ENCODE measurements around the gene PER2. TPM values are rescaled to one million over a fixed set of nuclear protein-coding genes. Genes with fewer than 3 reads are reported as not detected.

The PER2 gene
- total RNA-seq, 4 donors from 2014 or later: 15.9 to 82.3 (median 18.1) TPM

DNA sequence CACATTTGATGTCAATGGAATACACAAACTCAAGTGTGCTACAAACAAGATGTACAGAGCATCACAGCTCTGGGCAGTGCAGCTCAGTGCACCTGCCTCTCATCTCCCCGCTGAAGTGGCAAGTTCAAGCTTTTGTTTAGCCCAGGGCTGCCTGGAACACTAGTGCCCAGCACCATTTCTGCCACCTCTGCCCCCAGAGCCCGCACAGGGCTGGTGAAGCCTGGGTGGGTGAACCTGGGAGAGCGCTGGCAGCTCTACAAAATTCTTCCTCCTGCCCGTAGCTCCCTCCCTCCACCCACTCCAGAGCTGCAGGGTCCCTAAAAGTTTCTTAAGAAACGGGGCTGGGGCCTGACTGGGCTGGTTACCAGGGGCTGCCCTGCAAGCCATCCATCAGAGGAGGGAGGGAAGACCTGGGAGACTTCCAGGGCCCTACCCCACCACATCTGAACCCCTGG is 50.1 kb downstream of the PER2 start:
- H3K4me3 ChIP-seq (ENCODE audit: low read depth, poor library complexity, severe bottlenecking): no peak overlapping the region
- no peak for DNase-seq (ENCODE audit: low spot score in 2 of 2)
- intact Hi-C loops (cut with DNase I; ENCODE audit: low total_unique reads): no loop called here
- no peak for TF ChIP-seq CTCF (IDR thresholded peaks at IDR 0.05)
- no peak for TF ChIP-seq POLR2A (IDR thresholded peaks at IDR 0.05)
- WGBS, 2 donors: 82 to 83% methylated on average over 5 of the region's 5 CpGs

DNA sequence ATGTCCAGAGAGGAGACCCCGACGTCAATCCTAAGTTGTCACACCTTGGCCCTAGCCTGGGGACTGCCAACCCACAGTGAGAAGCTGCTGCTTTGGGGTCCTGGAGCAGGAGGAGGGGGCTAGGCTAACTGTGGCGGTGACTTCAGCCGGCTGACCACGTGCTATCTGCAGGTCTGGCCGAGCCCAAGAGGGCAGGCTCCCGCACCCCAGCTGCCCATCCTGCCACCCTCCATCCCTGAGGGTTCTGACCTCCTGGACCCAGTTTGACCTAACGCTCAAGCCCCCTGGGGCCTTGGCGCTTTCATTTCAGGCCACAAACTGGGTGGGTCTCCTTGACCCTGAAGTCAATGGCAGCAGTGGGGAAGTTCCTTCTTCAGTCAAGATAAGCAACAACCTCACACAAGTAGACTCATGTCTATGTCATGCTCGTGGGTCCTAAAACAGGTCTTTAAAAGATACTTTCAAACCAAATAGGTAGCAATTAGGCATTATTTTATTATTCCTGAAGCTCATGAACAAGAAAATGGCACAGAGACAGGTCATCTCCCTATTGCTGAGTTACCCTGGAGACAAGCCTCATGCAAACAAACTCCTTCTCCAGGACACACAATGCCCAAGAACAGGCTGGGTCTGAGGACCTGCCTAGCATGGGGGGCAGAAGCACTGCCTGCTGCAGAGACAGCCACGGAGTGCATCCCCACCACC is 50.8 kb downstream of the PER2 start:
- intact Hi-C loops (cut with DNase I; ENCODE audit: low total_unique reads): no loop called here
- DNase-seq (ENCODE audit: low spot score in 2 of 2): no peak
- H3K4me3 ChIP-seq (ENCODE audit: low read depth, poor library complexity, severe bottlenecking): no peak overlapping the region
- WGBS, 2 donors: 82 to 94% methylated on average over 11 of the region's 11 CpGs
- no peak for TF ChIP-seq CTCF (IDR thresholded peaks at IDR 0.05)

DNA sequence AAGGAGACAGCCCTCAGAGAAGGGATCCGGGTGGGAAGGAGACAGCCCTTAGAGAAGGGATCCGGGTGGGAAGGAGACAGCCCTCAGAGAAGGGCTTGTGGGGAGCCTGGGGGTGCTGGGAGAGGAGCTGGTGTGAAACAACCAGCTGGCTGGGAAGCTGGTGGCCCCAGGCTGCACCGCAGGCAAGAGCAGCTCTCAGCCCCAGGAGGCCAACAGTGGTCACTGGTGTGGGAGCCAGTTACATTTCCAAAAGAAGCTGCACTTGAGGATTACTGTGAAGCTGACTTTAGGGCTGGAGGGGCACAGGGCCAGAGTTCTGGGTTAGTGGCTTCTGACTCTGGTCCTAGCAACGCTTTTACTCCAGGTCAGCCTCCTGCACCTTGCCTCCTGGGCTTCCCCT is 51.8 kb downstream of the PER2 start:
- intact Hi-C loops (cut with DNase I; ENCODE audit: low total_unique reads): no loop called here
- 79 to 88% methylated on average over 4 of the region's 4 CpGs for WGBS, 2 donors
- TF ChIP-seq POLR2A (IDR thresholded peaks at IDR 0.05): no peak
- H3K4me3 ChIP-seq (ENCODE audit: low read depth, poor library complexity, severe bottlenecking): no peak overlapping the region
- no peak for DNase-seq (ENCODE audit: low spot score in 2 of 2)

DNA sequence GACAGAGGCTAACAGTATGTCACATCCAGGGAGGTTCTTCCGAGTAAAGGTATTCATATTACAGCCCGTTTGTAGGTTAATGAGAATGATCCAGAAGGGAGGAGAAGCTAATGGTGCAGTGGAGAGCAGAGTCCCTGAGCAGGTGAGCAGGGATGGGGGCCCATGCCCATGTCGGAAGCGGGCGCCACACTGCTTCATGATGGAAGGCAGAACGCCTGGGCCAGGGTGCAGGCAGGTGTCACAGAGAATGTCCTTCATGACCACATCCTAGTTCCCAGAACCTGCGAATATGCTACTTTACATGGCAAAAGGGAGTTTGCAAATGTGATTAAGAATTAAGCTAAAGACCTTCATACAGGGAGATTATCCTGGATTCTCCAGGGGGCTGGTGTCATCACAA is 52.6 kb downstream of the PER2 start:
- intact Hi-C loops (cut with DNase I; ENCODE audit: low total_unique reads): no loop called here
- TF ChIP-seq CTCF (IDR thresholded peaks at IDR 0.05): no peak
- no peak for TF ChIP-seq POLR2A (IDR thresholded peaks at IDR 0.05)
- 85% methylated on average over 7 of the region's 7 CpGs for WGBS, 2 donors

DNA sequence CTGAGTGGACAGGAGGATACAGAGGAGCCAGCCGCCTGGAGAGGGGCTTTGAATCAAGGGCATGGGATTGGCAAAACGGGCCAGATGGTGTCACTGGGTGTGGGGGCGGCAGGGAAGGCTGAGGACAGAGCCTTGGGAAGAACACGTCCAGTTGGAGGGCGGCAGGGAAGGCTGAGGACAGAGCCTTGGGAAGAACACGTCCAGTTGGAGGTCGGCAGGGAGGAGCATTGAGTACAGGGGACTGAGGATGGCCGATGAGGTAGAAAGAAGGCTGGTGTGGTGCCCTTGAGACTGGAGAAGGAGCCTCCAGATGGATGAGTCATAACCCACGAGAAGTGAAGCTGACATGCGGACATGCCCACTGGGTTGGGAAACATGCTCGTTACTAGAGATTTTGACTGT is 53.1 kb downstream of the PER2 start:
- H3K4me3 ChIP-seq (ENCODE audit: low read depth, poor library complexity, severe bottlenecking): no peak overlapping the region
- intact Hi-C loops (cut with DNase I; ENCODE audit: low total_unique reads): no loop called here
- no peak for DNase-seq (ENCODE audit: low spot score in 2 of 2)
- WGBS, 2 donors: 72 to 76% methylated on average over 11 of the region's 11 CpGs
- TF ChIP-seq POLR2A (IDR thresholded peaks at IDR 0.05) (no peak), CTCF (IDR thresholded peaks at IDR 0.05) (no peak)

More for the DNA sequence above, 52.6 kb downstream of the PER2 start:
- H3K4me3 ChIP-seq (ENCODE audit: low read depth, poor library complexity, severe bottlenecking): no peak overlapping the region
- DNase-seq (ENCODE audit: low spot score in 2 of 2): no peak

GRCh38 chr2:238233625-238234024 is 54.8 kb downstream of the PER2 start:
- H3K4me3 ChIP-seq (ENCODE audit: low read depth, poor library complexity, severe bottlenecking): no peak overlapping the region
- 85 to 92% methylated on average over 12 of the region's 12 CpGs for WGBS, 2 donors
- peak in 1 of 2 donors; percentile 12 for DNase-seq (ENCODE audit: low spot score in 2 of 2)
- TF ChIP-seq POLR2A (IDR thresholded peaks at IDR 0.05) (no peak), CTCF (IDR thresholded peaks at IDR 0.05) (no peak)
- intact Hi-C loops (cut with DNase I; ENCODE audit: low total_unique reads): no loop called here
